ENCODE results near the gene CACNA2D2.
A peak's percentile ranks its signal among the peaks of the same experiment; 100 is the strongest.

CACNA2D2 gene

GRCh38 chr3:50389414-50389767 is 114.0 kb downstream of the CACNA2D2 start:
- no peaks in the 10 kb centered on the region for H3K79me2 ChIP-seq (ENCODE audit: insufficient read depth, low read length)
- peaks cover 6% of the 10 kb centered on the region; the same call in 1 of the 2 replicates for H3K27me3 ChIP-seq (ENCODE audit: insufficient read depth, low read length)
- H3K9ac ChIP-seq (ENCODE audit: low read length) = no peak overlapping the region
- H3K36me3 ChIP-seq (ENCODE audit: insufficient read depth, low read length) = no peaks in the 10 kb centered on the region
- no peaks in the 10 kb centered on the region for H3K9me2 ChIP-seq (ENCODE audit: low read depth, low read length)
- no peaks in the 10 kb centered on the region for H3K9me3 ChIP-seq (ENCODE audit: low read length)
- H3K4me1 ChIP-seq (ENCODE audit: insufficient read depth, low read length, severe bottlenecking) = no peaks in the 10 kb centered on the region
- TF ChIP-seq EZH2 (IDR thresholded peaks at IDR 0.05; ENCODE audit: borderline replicate concordance, low read length) (no peak), CTCF (IDR thresholded peaks at IDR 0.05; ENCODE audit: low read length) (no peak)
- no peaks in the 10 kb centered on the region for H3F3A ChIP-seq (ENCODE audit: insufficient read depth, low read length)
- no peak overlapping the region for H2AFZ ChIP-seq (ENCODE audit: low read length)
- H3K4me2 ChIP-seq (ENCODE audit: low read length) = no peak overlapping the region
- H3K27ac ChIP-seq (ENCODE audit: low read depth, low read length, poor library complexity, severe bottlenecking) = no peak overlapping the region
- H3K4me3 ChIP-seq (ENCODE audit: low read depth, low read length, poor library complexity, severe bottlenecking) = no peak overlapping the region
- H4K20me1 ChIP-seq (ENCODE audit: insufficient read depth, low read length) = no peaks in the 10 kb centered on the region

GRCh38 chr3:50388720-50389413 is 114.6 kb downstream of the CACNA2D2 start:
- Histone ChIP-seq H3K36me3 (ENCODE audit: insufficient read depth, low read length) (no peaks in the 10 kb centered on the region), H3K9me3 (ENCODE audit: low read length) (no peaks in the 10 kb centered on the region), H3K4me1 (ENCODE audit: insufficient read depth, low read length, severe bottlenecking) (no peaks in the 10 kb centered on the region), H3K79me2 (ENCODE audit: insufficient read depth, low read length) (no peaks in the 10 kb centered on the region), H3K4me2 (ENCODE audit: low read length) (no peak overlapping the region), H3K27me3 (ENCODE audit: insufficient read depth, low read length) (peaks cover 6% of the 10 kb centered on the region; the same call in 1 of the 2 replicates), H3K9ac (ENCODE audit: low read length) (no peak overlapping the region), H3K27ac (ENCODE audit: low read depth, low read length, poor library complexity, severe bottlenecking) (no peak overlapping the region), H4K20me1 (ENCODE audit: insufficient read depth, low read length) (no peaks in the 10 kb centered on the region), H2AFZ (ENCODE audit: low read length) (no peak overlapping the region), H3F3A (ENCODE audit: insufficient read depth, low read length) (no peaks in the 10 kb centered on the region), H3K9me2 (ENCODE audit: low read depth, low read length) (no peaks in the 10 kb centered on the region), H3K4me3 (ENCODE audit: low read depth, low read length, poor library complexity, severe bottlenecking) (no peak overlapping the region)
- no peak for TF ChIP-seq EZH2 (IDR thresholded peaks at IDR 0.05; ENCODE audit: borderline replicate concordance, low read length)
- TF ChIP-seq CTCF (IDR thresholded peaks at IDR 0.05; ENCODE audit: low read length) = peak; percentile 13; the same call in 1 of the 2 replicates

GRCh38 chr3:50388016-50388719 is 115.3 kb downstream of the CACNA2D2 start:
- Histone ChIP-seq H3F3A (ENCODE audit: insufficient read depth, low read length) (no peaks in the 10 kb centered on the region), H3K9me2 (ENCODE audit: low read depth, low read length) (no peaks in the 10 kb centered on the region), H3K9ac (ENCODE audit: low read length) (no peak overlapping the region), H3K9me3 (ENCODE audit: low read length) (no peaks in the 10 kb centered on the region), H3K4me3 (ENCODE audit: low read depth, low read length, poor library complexity, severe bottlenecking) (no peak overlapping the region), H3K27ac (ENCODE audit: low read depth, low read length, poor library complexity, severe bottlenecking) (no peak overlapping the region), H3K4me1 (ENCODE audit: insufficient read depth, low read length, severe bottlenecking) (no peaks in the 10 kb centered on the region), H3K4me2 (ENCODE audit: low read length) (no peak overlapping the region), H3K36me3 (ENCODE audit: insufficient read depth, low read length) (no peaks in the 10 kb centered on the region), H4K20me1 (ENCODE audit: insufficient read depth, low read length) (no peaks in the 10 kb centered on the region), H3K79me2 (ENCODE audit: insufficient read depth, low read length) (no peaks in the 10 kb centered on the region), H2AFZ (ENCODE audit: low read length) (no peak overlapping the region), H3K27me3 (ENCODE audit: insufficient read depth, low read length) (peaks cover 6% of the 10 kb centered on the region; the same call in 1 of the 2 replicates)
- TF ChIP-seq EZH2 (IDR thresholded peaks at IDR 0.05; ENCODE audit: borderline replicate concordance, low read length) (no peak), CTCF (IDR thresholded peaks at IDR 0.05; ENCODE audit: low read length) (peak; percentile 55)

Measured in OCI-LY1 (cell line).